HEK293 (cell line): ENCODE measurements around the gene IFT43.

Experiments used
- YY1 ChIP-seq: fragments of 450-650 bp; formaldehyde crosslinking; IDR thresholded peaks from 2 replicates; pipeline ENCODE4 v1.5.1; 2018; ENCODE audit warnings: missing biosample characterization, missing genetic modification characterization
- ZNF530 ChIP-seq: fragments of 450-650 bp; formaldehyde crosslinking; IDR thresholded peaks from 2 replicates; pipeline ENCODE4 v1.5.1; 2016; ENCODE audit warnings: low read depth, missing biosample characterization, missing genetic modification characterization
- TF ChIP-seq, protein P1 (sequence below): fragments of 450-650 bp; formaldehyde crosslinking; IDR thresholded peaks from 2 replicates; pipeline ENCODE4 v1.5.1; 2016; ENCODE audit warnings: missing biosample characterization, missing genetic modification characterization
- TF ChIP-seq, protein P2 (sequence below): fragments of 450-650 bp; formaldehyde crosslinking; IDR thresholded peaks from 2 replicates; pipeline ENCODE4 v1.5.1; 2017; ENCODE audit warnings: missing biosample characterization, missing genetic modification characterization

DNA sequence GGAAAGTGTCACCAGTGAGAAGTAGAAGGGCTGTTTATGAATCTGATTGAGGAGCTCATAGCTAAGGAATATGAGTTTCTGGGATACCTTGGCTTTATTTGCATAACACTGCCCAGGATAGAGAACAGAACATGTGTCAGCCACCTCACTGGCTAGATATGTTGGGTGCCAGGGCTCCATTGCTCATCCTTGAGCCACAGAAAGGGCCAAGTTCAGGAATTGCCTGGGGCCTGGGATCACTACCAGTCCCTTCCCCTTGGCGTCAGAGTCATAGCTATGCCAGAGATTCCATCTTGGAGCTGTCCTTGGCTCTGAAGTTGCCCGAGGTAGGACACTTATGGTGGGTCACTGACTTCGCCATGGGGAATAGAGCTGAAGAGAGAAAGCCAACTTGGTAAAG is 49.0 kb downstream of the IFT43 start:
- TF ChIP-seq, protein P1, sequence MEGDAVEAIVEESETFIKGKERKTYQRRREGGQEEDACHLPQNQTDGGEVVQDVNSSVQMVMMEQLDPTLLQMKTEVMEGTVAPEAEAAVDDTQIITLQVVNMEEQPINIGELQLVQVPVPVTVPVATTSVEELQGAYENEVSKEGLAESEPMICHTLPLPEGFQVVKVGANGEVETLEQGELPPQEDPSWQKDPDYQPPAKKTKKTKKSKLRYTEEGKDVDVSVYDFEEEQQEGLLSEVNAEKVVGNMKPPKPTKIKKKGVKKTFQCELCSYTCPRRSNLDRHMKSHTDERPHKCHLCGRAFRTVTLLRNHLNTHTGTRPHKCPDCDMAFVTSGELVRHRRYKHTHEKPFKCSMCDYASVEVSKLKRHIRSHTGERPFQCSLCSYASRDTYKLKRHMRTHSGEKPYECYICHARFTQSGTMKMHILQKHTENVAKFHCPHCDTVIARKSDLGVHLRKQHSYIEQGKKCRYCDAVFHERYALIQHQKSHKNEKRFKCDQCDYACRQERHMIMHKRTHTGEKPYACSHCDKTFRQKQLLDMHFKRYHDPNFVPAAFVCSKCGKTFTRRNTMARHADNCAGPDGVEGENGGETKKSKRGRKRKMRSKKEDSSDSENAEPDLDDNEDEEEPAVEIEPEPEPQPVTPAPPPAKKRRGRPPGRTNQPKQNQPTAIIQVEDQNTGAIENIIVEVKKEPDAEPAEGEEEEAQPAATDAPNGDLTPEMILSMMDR (tag by site-specific recombination): no peak
- TF ChIP-seq, protein P2, sequence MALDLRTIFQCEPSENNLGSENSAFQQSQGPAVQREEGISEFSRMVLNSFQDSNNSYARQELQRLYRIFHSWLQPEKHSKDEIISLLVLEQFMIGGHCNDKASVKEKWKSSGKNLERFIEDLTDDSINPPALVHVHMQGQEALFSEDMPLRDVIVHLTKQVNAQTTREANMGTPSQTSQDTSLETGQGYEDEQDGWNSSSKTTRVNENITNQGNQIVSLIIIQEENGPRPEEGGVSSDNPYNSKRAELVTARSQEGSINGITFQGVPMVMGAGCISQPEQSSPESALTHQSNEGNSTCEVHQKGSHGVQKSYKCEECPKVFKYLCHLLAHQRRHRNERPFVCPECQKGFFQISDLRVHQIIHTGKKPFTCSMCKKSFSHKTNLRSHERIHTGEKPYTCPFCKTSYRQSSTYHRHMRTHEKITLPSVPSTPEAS (tag by site-specific recombination): no peak
- no peak for TF ChIP-seq YY1 (tag by site-specific recombination)
- no peak for TF ChIP-seq ZNF530 (tag by site-specific recombination)
